ENCODE results near the gene SGIP1.
"Not testable (repeated sequence)": the region's sequence is repeated elsewhere in the genome, so short reads cannot be mapped to it uniquely, and the experiment has no call there.

The SGIP1 gene

DNA sequence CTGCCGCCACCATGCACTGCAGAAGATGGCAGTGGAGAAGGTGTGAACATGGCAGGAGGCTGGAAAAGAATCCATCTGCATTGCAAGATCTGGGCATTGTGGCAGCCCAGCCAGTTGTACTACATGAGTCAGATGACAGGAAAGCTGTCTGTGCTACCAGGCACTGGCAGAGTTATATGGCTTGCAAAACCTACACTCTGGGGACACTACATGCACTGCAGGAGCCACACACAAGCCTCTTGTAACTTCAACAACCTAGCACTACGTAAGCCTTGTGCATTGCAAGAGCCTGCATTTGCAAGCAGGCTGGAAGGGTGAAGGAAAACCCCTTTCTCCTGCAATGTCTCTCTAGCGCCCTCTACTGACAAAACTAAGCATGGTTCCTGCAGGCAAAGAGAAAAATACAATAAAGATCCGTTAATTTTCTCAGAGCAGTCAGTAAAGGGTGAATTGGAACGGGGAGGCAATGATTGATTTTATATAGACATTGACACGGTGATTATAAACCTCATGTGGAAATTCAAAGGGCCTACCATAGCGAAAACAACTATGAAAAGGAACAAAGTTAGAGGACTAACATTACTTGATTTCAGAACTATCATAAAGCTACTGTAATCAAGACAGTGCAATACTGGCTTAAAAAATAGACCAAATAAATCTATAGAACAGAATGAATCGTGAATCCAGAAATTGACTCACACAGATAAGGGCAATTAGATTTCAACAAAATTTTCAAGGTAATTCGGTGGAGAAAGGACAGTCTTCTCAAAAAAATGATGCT, 192.1 kb downstream of the SGIP1 start:
- no peak overlapping the region for H3K4me3 ChIP-seq (ENCODE audit: low read depth, low read length)

DNA sequence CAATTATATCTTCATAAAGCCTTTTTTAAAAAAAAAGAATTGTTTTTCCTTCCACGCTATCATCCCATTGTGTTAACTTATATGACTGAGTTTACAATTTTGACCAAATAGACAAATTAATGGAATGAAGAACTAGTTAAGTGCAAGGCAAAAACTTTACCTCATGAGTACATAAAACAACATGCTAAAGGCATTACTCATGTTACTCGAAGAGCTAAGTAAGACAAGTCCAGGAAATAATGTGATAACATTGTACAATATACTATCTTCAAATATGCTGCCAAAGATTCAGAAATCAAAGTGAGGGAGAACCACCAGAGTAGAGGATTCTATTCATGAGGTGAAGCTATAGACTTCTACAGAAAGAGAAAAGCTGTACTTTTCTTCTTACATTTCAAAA, 194.1 kb downstream of the SGIP1 start:
- no peak overlapping the region for H3K4me3 ChIP-seq (ENCODE audit: low read depth, low read length)

DNA sequence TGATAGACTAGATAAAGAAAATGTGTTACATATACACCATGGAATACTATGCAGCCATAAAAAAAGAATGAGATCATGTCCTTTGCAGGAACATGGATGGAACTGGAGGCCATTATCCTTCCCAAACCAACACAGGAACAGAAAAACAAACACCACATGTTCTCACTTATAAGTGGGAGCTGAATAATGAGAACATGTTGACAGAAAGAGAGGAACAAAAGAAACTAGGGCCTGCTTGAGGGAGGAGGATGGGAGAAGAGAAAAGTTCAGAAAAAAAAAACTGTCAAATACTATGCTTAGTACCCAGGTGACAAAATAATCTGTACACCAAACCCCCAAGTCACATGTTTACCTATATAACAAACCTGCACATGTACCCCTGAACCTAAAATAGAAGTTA, 194.8 kb downstream of the SGIP1 start:
- H3K4me3 ChIP-seq (ENCODE audit: low read depth, low read length): not testable (repeated sequence)

DNA sequence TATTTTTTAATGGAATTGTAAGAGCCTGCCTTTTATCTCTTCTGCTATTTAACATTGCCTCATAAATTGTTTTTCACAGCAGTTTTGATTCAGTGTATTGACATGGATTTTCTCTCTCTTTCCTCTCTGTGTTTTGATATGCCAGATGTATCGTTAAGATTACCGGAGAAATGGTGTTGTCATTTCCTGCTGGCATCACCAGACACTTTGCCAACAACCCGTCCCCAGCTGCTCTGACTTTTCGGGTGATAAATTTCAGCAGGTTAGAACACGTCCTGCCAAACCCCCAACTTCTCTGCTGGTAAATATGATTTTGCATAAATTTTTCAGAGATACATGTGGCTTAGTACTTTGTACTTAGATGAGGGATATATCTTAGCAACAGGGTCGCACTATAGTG, 195.2 kb downstream of the SGIP1 start:
- H3K4me3 ChIP-seq (ENCODE audit: low read depth, low read length): no peak overlapping the region

DNA sequence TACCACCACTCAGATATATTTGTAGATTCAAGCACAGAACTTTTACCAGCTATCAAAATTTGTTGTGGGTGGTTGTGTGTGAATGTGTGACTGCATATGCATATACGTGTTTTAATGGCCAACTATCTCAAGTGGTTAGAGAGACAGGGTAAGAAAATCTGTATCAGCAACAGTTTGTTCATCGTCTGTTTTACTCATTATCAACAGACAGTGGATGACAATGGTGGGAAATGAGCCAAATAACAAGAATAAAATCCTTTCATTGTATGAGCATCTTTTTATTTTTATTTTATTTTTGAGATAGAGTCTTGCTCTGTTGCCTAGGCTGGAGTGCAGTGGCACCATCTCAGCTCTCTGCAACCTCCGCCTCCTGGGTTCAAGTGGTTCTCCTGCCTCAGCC, 195.6 kb downstream of the SGIP1 start:
- H3K4me3 ChIP-seq (ENCODE audit: low read depth, low read length): no peak overlapping the region

DNA sequence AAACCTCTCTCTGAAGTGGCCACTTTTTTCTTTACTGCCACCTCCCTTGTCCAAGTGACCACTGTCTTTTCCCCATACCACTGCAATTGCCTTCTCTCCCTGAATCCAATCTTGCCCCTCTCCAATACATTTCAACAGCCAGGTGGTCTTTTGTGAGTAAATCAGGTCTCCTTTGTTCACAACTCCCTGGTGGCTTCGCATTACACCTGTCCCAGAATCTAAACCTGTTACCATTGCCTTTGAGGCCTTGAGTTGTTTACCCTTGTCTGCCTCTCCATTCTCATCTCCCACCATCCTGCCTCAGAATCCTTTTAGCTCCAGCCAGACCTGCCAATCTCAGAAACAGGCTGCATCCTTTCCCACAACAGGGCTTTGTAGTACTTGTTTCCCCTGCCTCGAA, 196.5 kb downstream of the SGIP1 start:
- no peak overlapping the region for H3K4me3 ChIP-seq (ENCODE audit: low read depth, low read length)

DNA sequence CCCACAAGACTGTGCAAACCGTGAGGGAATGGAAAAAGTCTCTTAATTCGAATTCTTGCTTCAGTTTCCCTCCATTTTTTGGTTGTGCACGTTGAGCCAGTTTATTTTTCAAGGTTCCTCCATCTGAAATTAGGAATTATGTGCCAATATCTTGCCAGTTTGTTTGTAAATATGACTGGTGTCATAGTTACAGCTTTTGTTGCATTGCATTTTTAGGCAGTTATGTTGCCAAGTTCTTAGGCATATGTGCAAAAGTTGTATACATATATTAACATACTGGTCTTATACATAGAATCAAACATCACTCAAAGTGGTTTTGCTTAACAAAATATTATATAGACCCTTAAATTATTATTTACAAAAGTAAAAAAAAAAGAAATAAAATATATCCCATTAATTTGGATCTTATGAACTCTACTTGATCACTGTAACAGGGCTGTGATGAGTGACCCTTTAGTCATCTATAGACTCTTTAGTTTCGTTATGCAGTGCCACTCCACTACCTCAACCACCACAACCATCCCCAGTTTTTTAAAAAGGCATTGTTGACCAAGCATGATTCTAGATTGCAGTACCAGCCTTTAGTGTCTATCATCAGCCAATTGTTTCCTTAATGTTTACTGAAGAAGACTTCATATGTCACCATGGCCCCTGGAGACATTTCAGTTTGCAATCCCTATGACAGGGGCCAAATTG, 197.4 kb downstream of the SGIP1 start:
- H3K4me3 ChIP-seq (ENCODE audit: low read depth, low read length): no peak overlapping the region

DNA sequence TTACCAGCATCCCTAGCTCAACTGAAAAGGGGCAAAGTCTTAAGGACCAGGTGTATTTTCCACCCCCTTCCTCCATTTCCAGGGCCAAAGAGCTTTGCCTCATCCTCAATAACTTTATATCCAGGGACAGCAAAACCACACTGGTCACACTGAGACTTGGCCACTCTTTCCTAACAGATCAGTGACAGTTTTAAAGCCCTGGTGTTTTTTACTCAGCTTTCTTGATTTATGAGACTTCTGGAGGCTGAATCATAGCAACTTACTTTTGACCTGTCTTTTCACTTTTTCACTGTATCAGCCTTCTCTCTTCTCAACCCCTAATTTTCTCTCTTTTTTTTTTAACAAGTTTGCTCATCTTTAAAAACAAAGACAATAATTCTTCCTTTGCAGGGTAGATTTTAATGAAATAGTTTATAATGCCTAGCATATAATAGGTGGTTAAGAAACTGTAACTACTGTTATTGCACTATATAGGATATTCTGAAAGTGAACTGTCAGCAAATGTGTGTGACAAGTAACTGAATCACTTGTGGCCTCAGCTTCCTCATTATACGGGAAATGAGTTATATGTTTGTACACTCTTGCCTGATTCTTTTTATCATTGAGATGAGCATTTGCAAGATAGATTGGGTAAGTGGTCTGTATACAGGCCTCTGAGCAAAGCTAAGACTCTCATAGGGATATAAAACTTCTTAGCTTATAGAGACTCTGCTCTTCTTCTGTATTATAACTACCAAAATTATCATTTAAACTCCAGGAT, 198.6 kb downstream of the SGIP1 start:
- H3K4me3 ChIP-seq (ENCODE audit: low read depth, low read length): no peak overlapping the region

DNA sequence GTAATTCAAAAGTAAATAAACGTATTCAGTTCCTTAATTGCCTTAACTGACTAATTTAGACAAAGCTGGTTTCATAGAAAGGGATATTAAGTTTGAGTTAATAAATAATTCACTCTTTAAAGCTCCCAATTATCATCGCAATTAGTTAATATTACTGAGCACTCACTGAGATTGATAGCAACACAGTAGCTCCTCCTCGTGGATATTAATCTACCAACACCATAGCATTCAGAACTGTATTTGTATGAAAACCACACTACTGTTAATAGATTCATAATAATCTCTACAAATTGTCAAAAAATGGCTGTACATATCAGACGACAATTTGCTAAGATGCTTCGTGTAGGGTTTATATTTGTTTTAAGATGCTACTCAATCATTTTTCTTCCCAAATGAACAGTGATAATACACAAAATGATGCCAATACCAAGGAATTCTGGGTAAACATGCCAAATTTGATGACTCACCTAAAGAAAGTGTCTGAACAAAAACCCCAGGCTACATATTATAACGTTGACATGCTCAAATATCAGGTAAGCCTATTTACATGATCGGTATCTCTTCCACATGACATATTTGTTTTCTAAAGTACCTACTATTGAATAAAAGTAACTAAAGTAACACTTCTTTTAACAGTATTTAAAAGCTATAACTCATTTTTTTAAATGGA, 199.5 kb downstream of the SGIP1 start:
- no peak overlapping the region for H3K4me3 ChIP-seq (ENCODE audit: low read depth, low read length)

DNA sequence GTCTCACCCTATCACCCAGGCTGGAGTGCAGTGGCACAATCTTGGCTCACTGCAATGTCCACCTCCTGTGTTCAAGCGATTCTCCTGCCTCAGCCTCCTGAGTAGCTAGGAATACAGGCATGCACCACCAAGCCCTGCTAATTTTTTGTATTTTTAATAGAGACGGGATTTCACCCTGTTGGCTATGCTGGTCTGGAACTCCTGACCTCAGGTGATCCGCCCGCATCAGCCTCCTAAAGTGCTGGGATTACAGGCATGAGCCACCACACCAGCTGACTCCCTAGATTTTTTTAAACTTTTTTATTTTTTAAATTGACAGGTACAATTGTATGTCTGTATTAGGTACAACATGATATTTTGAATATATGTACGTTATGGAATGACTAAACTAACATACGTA, 200.6 kb downstream of the SGIP1 start:
- not testable (repeated sequence) for H3K4me3 ChIP-seq (ENCODE audit: low read depth, low read length)

DNA sequence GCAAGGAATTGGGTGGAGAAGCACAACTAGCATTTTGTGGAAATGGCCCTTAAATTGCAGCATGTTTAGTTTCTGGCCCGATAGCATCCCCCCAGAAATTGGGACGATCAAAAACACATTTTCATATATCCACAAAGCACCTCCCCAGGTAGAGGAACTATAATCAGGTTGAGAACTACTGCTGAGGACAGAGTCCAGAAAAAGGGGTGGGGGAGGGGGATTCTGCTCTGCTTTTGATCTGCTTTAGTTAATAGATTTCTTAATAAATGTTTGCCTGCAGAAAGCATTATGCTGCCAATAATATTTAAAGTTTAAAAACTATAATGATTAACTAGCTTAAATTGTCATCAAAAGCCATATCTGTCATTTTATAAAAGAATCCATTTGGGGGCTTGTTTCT, 203.9 kb downstream of the SGIP1 start:
- no peak overlapping the region for H3K4me3 ChIP-seq (ENCODE audit: low read depth, low read length)

DNA sequence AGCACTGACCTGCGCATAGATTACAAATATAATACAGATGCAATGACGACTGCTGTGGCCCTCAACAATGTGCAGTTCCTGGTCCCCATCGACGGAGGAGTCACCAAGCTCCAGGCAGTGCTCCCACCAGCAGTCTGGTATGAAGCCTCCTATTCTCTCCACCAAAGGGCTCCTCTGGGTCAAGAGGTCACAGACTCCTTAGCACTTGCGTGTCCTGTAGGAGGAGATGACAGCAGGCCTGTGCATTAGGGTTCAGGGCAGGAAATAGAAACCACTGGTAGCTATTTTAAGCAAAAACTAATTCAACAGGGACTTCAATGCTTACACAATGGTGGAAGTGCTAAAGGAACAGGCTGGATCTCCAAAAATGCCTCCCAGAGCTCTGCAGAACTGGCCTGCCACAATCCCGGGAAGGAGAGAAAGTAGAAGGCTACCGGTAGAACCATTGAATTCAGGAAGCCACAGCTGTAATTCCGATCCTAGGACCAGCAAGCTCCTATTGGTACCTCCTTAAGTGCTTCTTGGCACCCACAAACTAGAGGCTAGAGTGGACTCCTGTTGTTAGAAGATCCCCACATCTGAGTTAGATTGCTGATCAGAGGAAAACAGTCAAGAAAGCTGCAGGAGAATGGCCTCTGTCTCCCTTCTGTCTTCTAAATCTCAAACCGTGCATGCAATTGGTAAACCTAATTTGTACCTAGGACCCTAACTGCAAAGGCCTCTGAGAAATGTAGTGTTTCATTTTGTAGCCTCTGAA, 205.6 kb downstream of the SGIP1 start:
- no peak overlapping the region for H3K4me3 ChIP-seq (ENCODE audit: low read depth, low read length)

DNA sequence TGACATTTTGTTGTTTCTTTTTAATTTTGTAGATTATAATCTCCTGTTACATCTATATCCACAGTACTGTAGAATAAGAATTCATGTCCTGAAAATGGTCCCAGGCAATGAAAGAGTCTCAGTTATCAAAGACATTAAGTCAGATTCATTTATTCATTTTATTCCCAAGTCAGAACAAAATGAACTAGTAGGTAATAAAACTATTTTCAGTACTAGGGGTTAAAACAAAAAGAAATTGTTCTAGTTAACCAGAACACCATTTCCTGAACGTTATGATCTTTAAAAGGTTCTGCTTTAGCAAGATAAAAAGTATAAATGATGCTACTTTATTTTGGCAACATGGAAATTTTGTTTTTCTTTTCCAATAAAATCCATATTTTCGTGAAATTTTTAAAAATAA, 211.5 kb downstream of the SGIP1 start:
- no peak overlapping the region for H3K4me3 ChIP-seq (ENCODE audit: low read depth, low read length)

DNA sequence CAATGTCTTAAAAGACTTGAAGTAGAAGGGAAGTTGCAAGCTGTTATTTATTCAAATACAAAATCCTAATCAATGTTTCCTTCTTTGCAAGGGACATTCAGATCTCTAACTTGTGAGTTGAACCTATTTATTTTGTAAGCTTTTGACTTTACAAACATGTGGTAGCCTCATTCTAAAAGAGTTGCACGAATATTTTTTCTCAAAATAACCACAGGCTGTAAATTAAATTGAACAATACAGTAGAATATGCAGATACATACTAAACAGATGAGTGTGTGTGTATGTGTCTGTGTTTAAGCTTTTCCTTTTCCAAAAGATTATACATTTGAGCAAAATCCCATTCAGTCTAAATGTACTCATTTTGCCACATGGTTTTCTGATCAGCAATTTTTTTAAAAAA, 213.5 kb downstream of the SGIP1 start:
- H3K4me3 ChIP-seq (ENCODE audit: low read depth, low read length): no peak overlapping the region

DNA sequence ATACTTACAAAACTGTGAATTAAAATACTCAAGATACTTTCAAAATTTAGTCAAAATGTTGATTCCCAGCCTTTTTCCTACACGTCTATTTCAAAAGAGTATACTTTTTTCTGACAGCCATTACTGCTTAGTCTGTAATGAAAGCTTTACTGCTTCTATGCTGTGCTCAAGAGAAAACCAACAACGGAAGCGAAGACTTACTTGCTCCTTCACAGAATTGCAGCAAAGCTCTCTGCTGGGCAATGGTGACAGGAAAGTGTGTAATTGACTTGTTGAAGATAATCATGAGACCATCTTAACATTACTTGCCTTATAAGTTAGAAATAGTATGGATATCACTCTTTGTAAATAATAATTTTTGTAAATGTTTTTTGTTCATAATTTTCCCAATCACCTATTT, 216.6 kb downstream of the SGIP1 start:
- H3K4me3 ChIP-seq (ENCODE audit: low read depth, low read length): no peak overlapping the region

DNA sequence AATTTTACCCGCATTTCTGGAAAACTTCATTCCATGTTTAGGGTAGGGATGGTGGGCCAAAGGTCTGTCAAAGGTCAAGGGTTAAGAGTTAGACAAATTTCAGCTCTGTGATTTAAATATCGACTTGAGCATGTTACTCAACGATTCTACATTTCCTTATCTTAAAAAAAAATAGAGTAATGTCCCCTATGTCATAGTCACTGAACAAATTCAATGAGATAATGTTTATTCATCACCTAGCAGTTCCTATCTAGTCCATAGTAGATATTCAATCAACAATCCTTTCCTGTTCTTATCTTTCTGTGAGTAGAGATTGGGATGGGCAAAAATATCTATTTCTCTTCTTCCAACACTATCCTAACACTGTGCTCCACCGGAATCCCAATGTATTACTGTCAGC, 217.2 kb downstream of the SGIP1 start:
- H3K4me3 ChIP-seq (ENCODE audit: low read depth, low read length): no peak overlapping the region

DNA sequence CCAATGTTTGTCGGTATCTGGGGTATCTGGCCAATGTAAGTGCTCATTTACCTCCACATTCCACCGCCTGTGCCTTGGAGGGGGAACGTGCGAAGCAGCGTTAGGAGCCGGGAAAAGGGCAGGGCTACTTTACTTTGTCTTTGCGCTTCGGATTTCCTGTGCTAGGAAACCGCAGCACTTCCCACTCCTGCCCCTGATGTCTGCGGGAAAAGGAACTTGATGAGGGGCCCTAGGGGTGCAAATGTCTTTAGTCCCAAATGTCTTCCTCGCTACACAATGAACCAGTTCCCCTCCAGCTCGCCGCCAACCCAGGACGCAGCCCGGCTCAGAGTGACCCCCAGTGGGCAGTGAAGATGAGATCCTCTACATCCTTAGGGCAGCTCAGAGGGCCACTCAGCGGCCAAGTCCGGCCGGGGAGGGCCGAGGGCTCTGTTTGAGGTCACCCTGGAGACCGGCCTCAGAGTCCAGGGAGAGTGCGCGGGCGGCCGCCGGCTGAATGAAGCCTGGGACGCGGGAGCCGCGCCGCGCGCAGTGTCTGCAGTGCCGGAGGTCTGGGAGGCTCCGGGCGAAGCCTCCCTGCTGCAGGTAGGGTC, 218.1 kb downstream of the SGIP1 start, which contains the start of gene DYNLT5:
Gene DYNLT5, plus strand, starts transcription at position 460 of the 593 bp plus-strand sequence. CDS start 2,200 bp downstream, outside the sequence.
- peak within 1 kb of the TSS; percentile 38 for H3K4me3 ChIP-seq (ENCODE audit: low read depth, low read length)

DNA sequence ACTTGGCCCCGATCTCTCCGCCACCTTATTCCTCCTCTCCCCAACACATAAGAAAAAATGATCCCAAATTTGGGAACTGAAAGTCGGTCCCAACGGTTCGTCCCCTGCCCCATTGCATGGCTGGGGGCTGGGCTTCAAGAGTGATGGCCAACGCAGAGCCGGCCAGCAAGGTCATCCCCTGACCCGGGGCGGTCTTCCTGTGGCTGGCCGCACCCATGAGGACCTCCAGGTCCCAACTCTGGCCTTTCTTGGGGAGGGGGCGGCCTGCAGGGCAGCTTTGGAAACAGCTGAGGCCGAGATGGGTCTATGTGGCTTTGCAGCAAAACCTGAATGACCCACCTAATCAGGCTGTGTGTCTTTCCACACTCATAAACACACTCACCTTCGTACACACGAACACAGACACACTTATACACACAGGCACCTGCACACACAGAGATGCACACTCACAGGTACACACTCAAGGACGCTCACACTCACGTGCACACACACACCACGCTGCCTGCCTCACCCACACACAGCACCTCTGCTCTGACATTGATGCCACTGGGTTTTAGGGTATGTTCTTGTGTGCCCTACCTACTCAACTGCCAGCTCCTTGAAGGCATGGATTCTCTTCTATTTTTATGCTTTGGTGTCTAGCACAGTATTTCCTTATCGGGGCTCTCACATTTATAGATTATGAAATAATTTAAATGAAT, 218.9 kb downstream of the SGIP1 start:
- peak overlapping the region; percentile 38 for H3K4me3 ChIP-seq (ENCODE audit: low read depth, low read length)

DNA sequence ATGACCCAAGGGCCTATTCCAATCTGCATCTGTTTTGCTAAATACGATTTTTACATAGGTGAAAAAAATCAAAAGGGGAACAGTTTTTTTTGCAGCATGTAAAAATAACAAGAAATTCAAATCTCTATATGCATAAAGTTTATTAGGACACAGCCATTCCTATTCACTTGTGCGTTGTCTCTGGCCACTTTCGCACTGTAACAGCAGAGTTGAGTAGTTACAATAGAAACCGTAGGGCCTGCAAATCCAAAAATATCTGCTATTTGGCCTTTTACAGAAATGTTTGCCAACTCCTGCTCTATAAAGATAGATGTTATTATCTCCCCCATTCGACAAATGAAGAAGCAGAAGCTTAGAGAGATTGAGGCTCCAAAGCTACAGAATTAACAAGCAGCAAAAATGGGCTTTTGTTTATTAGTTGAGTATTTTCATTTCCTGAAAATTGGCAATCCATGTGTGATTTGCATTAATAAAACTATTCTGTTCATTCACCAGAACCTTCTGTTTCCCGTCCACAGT, 223.8 kb downstream of the SGIP1 start:
- no peak overlapping the region for H3K4me3 ChIP-seq (ENCODE audit: low read depth, low read length)

All from iPS-11a (cell line).